Calu3 (cell line): ENCODE data around the gene TENM4. TPM values are rescaled to one million over a fixed set of nuclear protein-coding genes. Genes with fewer than 3 reads are reported as not detected.

Experiments used
- BruUV-seq: library from RNA; stranded (reverse); fragments of 400-500 nt; replicated peaks from 2 replicates; lab custom pipeline; 2021; lab: Mats Ljungman, UMichigan
- CTCF ChIA-PET: fragments of 300-600 bp; sonication (Branson Sonifier 250); formaldehyde crosslinking; loops from one replicate; lab custom pipeline; 2022; ENCODE audit warnings: antibody characterized with exemption; lab: Charles Lee
- DNase-seq: peaks from one replicate; pipeline ENCODE4 v3.0.0; 2022
- H3K27ac Mint-ChIP-seq: one replicate; pipeline ENCODE4 v1.8.0; 2022; ENCODE audit warnings: mixed read lengths; ENCODE audit not compliant: unreplicated experiment
- H3K27me3 Mint-ChIP-seq: one replicate; pipeline ENCODE4 v1.8.0; 2022; ENCODE audit warnings: mixed read lengths; ENCODE audit not compliant: unreplicated experiment
- H3K36me3 Mint-ChIP-seq: one replicate; pipeline ENCODE4 v1.8.0; 2022; ENCODE audit warnings: mild to moderate bottlenecking, moderate library complexity, mixed read lengths; ENCODE audit not compliant: insufficient read depth, unreplicated experiment
- H3K4me1 Mint-ChIP-seq: one replicate; pipeline ENCODE4 v1.8.0; 2022; ENCODE audit warnings: mild to moderate bottlenecking, low read depth, mixed read lengths; ENCODE audit not compliant: unreplicated experiment
- H3K4me3 Mint-ChIP-seq: one replicate; pipeline ENCODE4 v1.8.0; 2022; ENCODE audit warnings: mild to moderate bottlenecking, low read depth, moderate library complexity, mixed read lengths; ENCODE audit not compliant: unreplicated experiment
- H3K9me3 Mint-ChIP-seq: one replicate; pipeline ENCODE4 v1.8.0; 2022; ENCODE audit warnings: low read depth, mixed read lengths; ENCODE audit not compliant: unreplicated experiment
- intact Hi-C: fragments of 100-400 bp; cut with micrococcal nuclease; formaldehyde crosslinking; loops from one replicate; pipeline ENCODE4 v1.10.0; 2022; ENCODE audit not compliant: unreplicated experiment
- total RNA-seq: library from RNA; stranded (reverse); gene quantifications from 2 replicates; pipeline ENCODE4 v1.2.3, GENCODE V29; 2022
- TF ChIP-seq, protein P1 (sequence below): fragments of 200-600 bp; IDR thresholded peaks from one replicate; pipeline ENCODE4 v1.8.0; 2022; ENCODE audit warnings: antibody characterized with exemption; ENCODE audit not compliant: unreplicated experiment

Gene TENM4
- total RNA-seq, 1 experiment from 2014 or later, result not detected

DNA sequence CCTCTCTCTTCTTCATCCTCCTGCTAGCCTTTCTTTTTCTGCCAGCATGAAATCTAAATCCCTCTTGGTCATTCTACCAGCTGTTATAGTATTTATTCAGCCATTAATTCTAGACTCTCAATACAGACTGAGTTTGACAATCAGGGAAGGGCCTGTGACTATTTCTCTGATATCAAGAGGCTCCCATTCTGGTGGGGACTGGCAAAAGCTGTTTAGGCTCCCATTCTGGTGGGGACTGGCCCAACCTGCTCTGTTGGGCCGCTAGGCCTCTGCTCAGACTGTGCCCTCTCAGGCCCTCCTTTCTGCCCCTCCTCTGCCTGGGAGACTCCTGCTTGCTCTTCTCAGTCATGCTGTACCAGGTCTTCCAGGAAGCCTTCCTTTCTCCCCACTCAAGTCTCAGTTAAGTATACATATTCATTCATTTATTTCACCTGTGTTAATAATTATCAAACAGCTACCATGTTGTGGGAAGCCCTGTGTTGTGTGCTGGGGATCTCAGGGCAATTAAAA is 542.5 kb downstream of the TENM4 start:
- DNase-seq, result no peak
- H3K36me3 Mint-ChIP-seq, result no peaks in the 10 kb centered on the region
- no TSS peak for BruUV-seq
- no peaks in the 10 kb centered on the region for H3K9me3 Mint-ChIP-seq
- intact Hi-C loops, result no loop called here
- no peak overlapping the region for H3K4me3 Mint-ChIP-seq
- peaks cover 23% of the 10 kb centered on the region for H3K27me3 Mint-ChIP-seq
- H3K4me1 Mint-ChIP-seq, result no peaks in the 10 kb centered on the region
- TF ChIP-seq, protein P1, sequence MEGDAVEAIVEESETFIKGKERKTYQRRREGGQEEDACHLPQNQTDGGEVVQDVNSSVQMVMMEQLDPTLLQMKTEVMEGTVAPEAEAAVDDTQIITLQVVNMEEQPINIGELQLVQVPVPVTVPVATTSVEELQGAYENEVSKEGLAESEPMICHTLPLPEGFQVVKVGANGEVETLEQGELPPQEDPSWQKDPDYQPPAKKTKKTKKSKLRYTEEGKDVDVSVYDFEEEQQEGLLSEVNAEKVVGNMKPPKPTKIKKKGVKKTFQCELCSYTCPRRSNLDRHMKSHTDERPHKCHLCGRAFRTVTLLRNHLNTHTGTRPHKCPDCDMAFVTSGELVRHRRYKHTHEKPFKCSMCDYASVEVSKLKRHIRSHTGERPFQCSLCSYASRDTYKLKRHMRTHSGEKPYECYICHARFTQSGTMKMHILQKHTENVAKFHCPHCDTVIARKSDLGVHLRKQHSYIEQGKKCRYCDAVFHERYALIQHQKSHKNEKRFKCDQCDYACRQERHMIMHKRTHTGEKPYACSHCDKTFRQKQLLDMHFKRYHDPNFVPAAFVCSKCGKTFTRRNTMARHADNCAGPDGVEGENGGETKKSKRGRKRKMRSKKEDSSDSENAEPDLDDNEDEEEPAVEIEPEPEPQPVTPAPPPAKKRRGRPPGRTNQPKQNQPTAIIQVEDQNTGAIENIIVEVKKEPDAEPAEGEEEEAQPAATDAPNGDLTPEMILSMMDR, result no peak
- H3K27ac Mint-ChIP-seq, result no peak overlapping the region
- CTCF ChIA-PET, result no interaction called here

DNA sequence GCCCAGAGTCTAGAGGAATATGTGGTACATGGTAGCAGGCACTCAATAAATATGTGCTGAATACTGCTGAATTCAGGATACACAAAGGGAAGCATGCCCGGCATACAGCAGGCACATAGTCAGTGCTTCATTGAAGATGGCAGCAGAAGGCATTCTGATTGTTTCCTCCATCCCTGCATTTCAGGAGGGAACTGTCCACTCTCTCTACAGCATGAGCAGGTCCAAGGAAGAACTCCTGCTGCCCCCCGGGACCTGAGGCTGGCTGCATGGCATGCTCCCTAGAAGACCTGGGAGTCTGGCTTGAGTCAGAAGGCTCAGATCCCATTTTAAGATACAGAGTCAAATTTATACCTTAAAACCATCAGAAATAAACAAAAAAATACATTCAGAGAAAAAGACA is 546.8 kb downstream of the TENM4 start:
- BruUV-seq, result no TSS peak

GRCh38 chr11:78889698-78890097 is 551.1 kb downstream of the TENM4 start:
- Mint-ChIP-seq H3K27ac (no peak overlapping the region), H3K36me3 (no peaks in the 10 kb centered on the region), H3K9me3 (no peaks in the 10 kb centered on the region), H3K27me3 (peaks cover 72% of the 10 kb centered on the region), H3K4me1 (no peaks in the 10 kb centered on the region), H3K4me3 (no peak overlapping the region)
- intact Hi-C loops, result no loop called here
- CTCF ChIA-PET, result no interaction called here
- BruUV-seq, result no TSS peak
- TF ChIP-seq, protein P1, result no peak
- DNase-seq, result no peak

More for the DNA sequence above, 546.8 kb downstream of the TENM4 start:
- intact Hi-C loops, result no loop called here
- Mint-ChIP-seq H3K27ac (no peak overlapping the region), H3K9me3 (no peaks in the 10 kb centered on the region), H3K4me3 (no peak overlapping the region), H3K4me1 (no peaks in the 10 kb centered on the region), H3K36me3 (no peaks in the 10 kb centered on the region), H3K27me3 (peaks cover 63% of the 10 kb centered on the region)
- TF ChIP-seq, protein P1, result no peak
- CTCF ChIA-PET, result interaction anchor here (0.6 kb wide), 1 partner anchor 13 kb away, joined by 7 read pairs; no protein-coding TSS in a partner anchor
- no peak for DNase-seq

- Mint-ChIP-seq H3K4me1 (no peaks in the 10 kb centered on the region), H3K36me3 (no peaks in the 10 kb centered on the region)
- CTCF ChIA-PET, result no interaction called here
Observed at GRCh38 chr11:78886616-78887015, 554.2 kb downstream of the TENM4 start.

More at GRCh38 chr11:78886616-78887015, 554.2 kb downstream of the TENM4 start:
- peaks cover 64% of the 10 kb centered on the region for H3K27me3 Mint-ChIP-seq
- intact Hi-C loops, result no loop called here
- TF ChIP-seq, protein P1, result no peak
- no TSS peak for BruUV-seq
- H3K9me3 Mint-ChIP-seq, result no peaks in the 10 kb centered on the region
- no peak overlapping the region for H3K4me3 Mint-ChIP-seq
- no peak for DNase-seq
- no peak overlapping the region for H3K27ac Mint-ChIP-seq
